SK-N-MC (cell line): ENCODE measurements around the gene PHLDB2.

Experiments used
- DNase-seq: peaks from one replicate; pipeline ENCODE4 v3.0.0-alpha.2; 2011; ENCODE audit warnings: low read depth, low spot score
- H3K27ac ChIP-seq: fragments of 200-600 bp; sonication (generic); 2 replicates; pipeline ENCODE4 v1.5.1; 2016; ENCODE audit warnings: mixed run types
- H3K36me3 ChIP-seq: fragments of 200-600 bp; sonication (generic); 2 replicates; pipeline ENCODE4 v1.6.1; 2017; ENCODE audit warnings: antibody characterized with exemption, low read length, mixed read lengths; ENCODE audit not compliant: insufficient read depth
- H3K4me3 ChIP-seq: fragments of 200-600 bp; sonication (generic); 2 replicates; pipeline ENCODE4 v1.5.1; 2016
- H3K9ac ChIP-seq: fragments of 200-600 bp; sonication (generic); 2 replicates; pipeline ENCODE4 v1.8.0; 2017; ENCODE audit warnings: mixed run types, mixed read lengths; ENCODE audit not compliant: insufficient read length
- H3K9me3 ChIP-seq: fragments of 200-600 bp; sonication (generic); 2 replicates; pipeline ENCODE4 v1.6.1; 2017; ENCODE audit warnings: low read depth, mild to moderate bottlenecking, antibody characterized with exemption, low read length, moderate library complexity, mixed read lengths
- EZH2 ChIP-seq: fragments of 200-600 bp; sonication (generic); IDR thresholded peaks from one replicate; pipeline ENCODE4 v1.6.1; 2017; ENCODE audit warnings: antibody characterized with exemption
- FOXP2 ChIP-seq: optimal IDR thresholded peaks from 2 replicates; pipeline ENCODE3; 2011; ENCODE audit warnings: mild to moderate bottlenecking, moderate library complexity; ENCODE audit not compliant: insufficient read depth; ENCODE audit errors: extremely low read length, control extremely low read depth
- POLR2AphosphoS5 ChIP-seq: IDR thresholded peaks from 2 replicates; pipeline ENCODE4 v1.6.1; 2012; ENCODE audit warnings: mild to moderate bottlenecking, low read depth, low read length, borderline replicate concordance

PHLDB2 gene

DNA sequence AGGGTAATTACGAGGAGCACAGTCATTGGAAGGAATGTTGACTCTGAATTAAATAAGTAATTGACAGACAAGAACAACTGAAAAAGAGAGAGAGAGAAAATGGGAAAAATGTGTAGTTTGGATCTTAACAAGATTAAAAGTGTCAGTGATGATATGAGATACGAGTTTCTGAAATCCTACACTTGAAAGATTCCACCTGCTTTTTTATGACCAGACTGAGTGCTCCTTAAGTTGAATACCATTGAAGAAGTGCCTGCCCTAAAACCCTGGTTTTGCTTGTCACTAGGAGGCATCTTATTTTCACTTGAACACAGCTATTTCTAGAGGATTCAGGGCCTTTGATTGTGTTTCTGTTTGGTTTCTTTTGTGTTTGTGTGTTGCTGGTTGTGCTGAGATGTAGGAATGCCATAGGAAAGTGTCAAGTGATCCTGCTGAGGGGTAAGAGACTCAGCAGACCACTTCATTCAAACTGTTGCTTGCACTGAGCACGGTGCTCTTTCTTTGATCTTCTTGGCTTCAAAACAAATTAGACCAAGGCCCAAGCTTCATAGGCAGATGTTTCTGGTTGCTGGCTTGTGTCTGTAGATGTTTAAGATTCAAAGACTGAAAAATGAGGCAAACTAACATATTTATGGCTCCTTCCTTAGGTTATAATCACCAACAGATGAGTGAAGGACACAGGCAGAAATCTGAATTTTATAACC, 102.5 kb downstream of the PHLDB2 start:
- H3K36me3 ChIP-seq: no peaks in the 10 kb centered on the region
- no peaks in the 10 kb centered on the region for H3K9me3 ChIP-seq
- no peak overlapping the region for H3K9ac ChIP-seq
- TF ChIP-seq FOXP2: no peak
- TF ChIP-seq EZH2: no peak
- no peak for TF ChIP-seq POLR2AphosphoS5
- H3K4me3 ChIP-seq: no peak overlapping the region
- no peak overlapping the region for H3K27ac ChIP-seq
- DNase-seq: no peak

GRCh38 chr3:111963424-111963823, 104.4 kb downstream of the PHLDB2 start:
- Histone ChIP-seq H3K9ac (no peak overlapping the region), H3K36me3 (no peaks in the 10 kb centered on the region), H3K27ac (no peak overlapping the region), H3K9me3 (no peaks in the 10 kb centered on the region), H3K4me3 (no peak overlapping the region)
- TF ChIP-seq FOXP2: no peak
- TF ChIP-seq POLR2AphosphoS5: no peak
- TF ChIP-seq EZH2: no peak
- no peak for DNase-seq

DNA sequence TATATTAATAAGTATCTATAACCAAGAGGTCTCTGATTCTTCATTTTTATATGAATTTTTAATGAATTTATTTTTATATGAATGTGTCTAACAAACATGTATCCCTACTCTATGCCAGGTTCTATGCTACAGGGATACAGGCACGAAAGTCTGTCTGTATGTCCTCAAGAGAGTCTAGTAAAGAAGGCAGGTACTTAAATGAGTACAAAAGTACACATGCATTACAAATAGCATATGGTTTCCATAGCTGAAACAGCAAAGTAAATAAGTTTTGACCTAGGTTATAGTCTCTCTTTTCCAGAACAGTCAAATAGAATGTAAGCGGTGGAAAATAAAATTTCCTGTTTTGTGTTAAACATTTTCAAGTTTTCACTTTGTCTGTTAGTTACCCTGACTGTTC, 106.4 kb downstream of the PHLDB2 start:
- Histone ChIP-seq H3K4me3 (no peak overlapping the region), H3K9me3 (no peaks in the 10 kb centered on the region), H3K36me3 (no peaks in the 10 kb centered on the region), H3K27ac (no peak overlapping the region), H3K9ac (no peak overlapping the region)
- TF ChIP-seq FOXP2: no peak
- TF ChIP-seq EZH2: no peak
- TF ChIP-seq POLR2AphosphoS5: no peak
- DNase-seq: no peak

- Histone ChIP-seq H3K36me3 (no peaks in the 10 kb centered on the region), H3K9me3 (no peaks in the 10 kb centered on the region), H3K9ac (peak overlapping the region; percentile 16), H3K4me3 (peak overlapping the region; percentile 55), H3K27ac (no peak overlapping the region)
- DNase-seq: no peak
- TF ChIP-seq POLR2AphosphoS5: no peak
- TF ChIP-seq EZH2: no peak
- no peak for TF ChIP-seq FOXP2
These were observed 108.0 kb downstream of the PHLDB2 start for GRCh38 chr3:111967068-111967467.

GRCh38 chr3:111967651-111968274, 108.7 kb downstream of the PHLDB2 start:
- H3K4me3 ChIP-seq: peak overlapping the region; percentile 55
- no peaks in the 10 kb centered on the region for H3K9me3 ChIP-seq
- peak overlapping the region; percentile 16 for H3K9ac ChIP-seq
- peak; percentile 34 for DNase-seq
- H3K36me3 ChIP-seq: no peaks in the 10 kb centered on the region
- H3K27ac ChIP-seq: no peak overlapping the region
- no peak for TF ChIP-seq FOXP2
- TF ChIP-seq POLR2AphosphoS5: no peak
- no peak for TF ChIP-seq EZH2

DNA sequence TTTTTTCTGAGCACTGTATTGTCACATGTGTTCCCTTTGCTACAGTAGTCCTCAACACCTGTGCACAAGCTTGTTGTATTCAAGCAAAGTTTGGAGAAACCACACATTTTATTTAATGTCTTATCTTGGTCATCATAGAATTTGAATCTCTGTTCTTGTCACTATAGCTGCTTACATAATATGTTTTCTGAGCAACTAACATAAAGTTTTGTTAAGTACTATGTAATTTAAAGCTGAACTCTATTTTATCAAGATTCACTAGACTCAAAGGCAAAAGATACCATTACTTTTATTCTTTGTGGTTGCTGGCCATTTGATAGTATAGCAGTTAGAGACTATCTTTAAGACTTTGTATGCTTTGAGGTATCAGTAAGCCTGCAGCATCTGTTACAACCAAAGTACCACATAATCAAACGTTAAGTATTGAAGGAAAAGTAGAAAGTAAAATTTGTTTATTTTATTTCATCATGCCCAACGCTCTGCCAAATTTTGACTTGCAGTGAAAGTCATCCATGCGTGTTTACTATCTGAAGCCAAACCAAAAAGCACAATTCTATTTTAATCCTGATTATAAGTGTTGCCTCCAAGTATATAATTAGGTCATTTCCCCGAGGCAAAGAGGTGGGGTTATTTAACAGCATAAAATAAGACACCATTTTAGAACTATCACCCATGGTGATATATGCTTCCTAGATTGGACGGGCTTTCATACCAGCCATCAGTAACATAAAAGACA, 109.4 kb downstream of the PHLDB2 start:
- no peak for DNase-seq
- H3K27ac ChIP-seq: no peak overlapping the region
- TF ChIP-seq EZH2 (no peak), FOXP2 (no peak), POLR2AphosphoS5 (no peak)
- H3K36me3 ChIP-seq: no peaks in the 10 kb centered on the region
- no peak overlapping the region for H3K9ac ChIP-seq
- no peak overlapping the region for H3K4me3 ChIP-seq
- H3K9me3 ChIP-seq: no peaks in the 10 kb centered on the region

- no peak overlapping the region for H3K27ac ChIP-seq
- H3K4me3 ChIP-seq: no peak overlapping the region
- TF ChIP-seq FOXP2 (no peak), EZH2 (no peak), POLR2AphosphoS5 (no peak)
- no peak overlapping the region for H3K9ac ChIP-seq
- no peaks in the 10 kb centered on the region for H3K36me3 ChIP-seq
- H3K9me3 ChIP-seq: no peaks in the 10 kb centered on the region
- no peak for DNase-seq
These were observed 111.3 kb downstream of the PHLDB2 start for GRCh38 chr3:111970376-111970775.

- H3K27ac ChIP-seq: no peak overlapping the region
- H3K9ac ChIP-seq: no peak overlapping the region
- H3K9me3 ChIP-seq: no peaks in the 10 kb centered on the region
- no peak overlapping the region for H3K4me3 ChIP-seq
- no peak for TF ChIP-seq EZH2
- TF ChIP-seq POLR2AphosphoS5: no peak
- no peak for TF ChIP-seq FOXP2
- H3K36me3 ChIP-seq: no peaks in the 10 kb centered on the region
- no peak for DNase-seq
These were observed 112.6 kb downstream of the PHLDB2 start for GRCh38 chr3:111971533-111972130.
